Measurements from ENCODE around the gene TUT1.
"Not testable (repeated sequence)": the region's sequence is repeated elsewhere in the genome, so short reads cannot be mapped to it uniquely, and the experiment has no call there.

Gene TUT1

DNA sequence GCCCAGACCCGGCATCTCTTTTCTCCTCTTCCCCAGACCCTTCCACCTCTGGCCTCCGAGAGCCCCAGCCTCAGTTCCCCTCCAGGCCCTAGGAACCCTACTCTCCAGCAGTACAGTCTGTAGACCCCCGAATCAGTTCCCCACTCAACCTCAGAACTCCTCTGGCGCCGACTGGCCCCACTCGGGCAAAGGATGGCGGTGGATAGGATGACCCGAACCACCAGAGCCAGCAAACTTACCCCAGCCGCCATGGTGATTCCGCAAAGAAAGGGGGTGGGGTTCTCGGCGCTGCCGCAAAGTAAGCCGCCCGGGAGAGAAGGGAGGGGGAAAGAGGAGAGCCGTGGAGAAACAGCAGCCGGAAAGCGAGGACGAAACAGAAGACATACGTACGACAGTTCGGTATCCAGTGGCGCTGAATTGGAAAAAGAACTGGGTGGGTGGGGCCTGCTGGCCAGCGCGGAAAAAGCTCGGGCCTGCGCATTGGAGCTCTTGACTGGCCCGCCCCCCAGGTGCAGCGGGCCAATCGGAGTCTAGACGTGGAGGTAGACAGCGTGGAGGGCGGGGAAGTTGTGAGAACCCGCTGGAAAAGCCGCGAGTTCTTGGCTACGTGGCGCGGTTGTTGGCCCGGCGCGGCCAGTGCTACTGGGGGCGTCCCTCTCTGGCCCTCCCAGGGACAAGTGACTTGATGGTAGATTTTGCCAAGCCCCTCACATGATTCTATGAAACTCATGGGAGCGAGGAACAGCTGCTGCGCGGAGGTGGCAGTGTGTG is 17.5 kb downstream of the TUT1 start, which contains the start of gene EEF1G:
Gene EEF1G (minus strand): TSS at position 300 of the 771 bp plus-strand sequence. CDS start 49 bp downstream, at position 251.
- Histone ChIP-seq H3K9me3 (no peaks in the 10 kb centered on the region), H3K36me3 (peaks cover 49% of the 10 kb centered on the region), H3K4me1 (ENCODE audit: control insufficient read depth in 1 of 2, insufficient read depth in 1 of 2, low read depth in 1 of 2, low read length in 1 of 2) (peaks cover 37% of the 10 kb centered on the region in 2 experiments), H3K27me3 (no peaks in the 10 kb centered on the region), H3K27ac (peak within 1 kb of the TSS; percentile 81), H3K4me3 (ENCODE audit: low read depth in 1 of 2, low read length in 1 of 2) (peak within 1 kb of the TSS; percentile 95 to 98)
- TF ChIP-seq, protein P1, sequence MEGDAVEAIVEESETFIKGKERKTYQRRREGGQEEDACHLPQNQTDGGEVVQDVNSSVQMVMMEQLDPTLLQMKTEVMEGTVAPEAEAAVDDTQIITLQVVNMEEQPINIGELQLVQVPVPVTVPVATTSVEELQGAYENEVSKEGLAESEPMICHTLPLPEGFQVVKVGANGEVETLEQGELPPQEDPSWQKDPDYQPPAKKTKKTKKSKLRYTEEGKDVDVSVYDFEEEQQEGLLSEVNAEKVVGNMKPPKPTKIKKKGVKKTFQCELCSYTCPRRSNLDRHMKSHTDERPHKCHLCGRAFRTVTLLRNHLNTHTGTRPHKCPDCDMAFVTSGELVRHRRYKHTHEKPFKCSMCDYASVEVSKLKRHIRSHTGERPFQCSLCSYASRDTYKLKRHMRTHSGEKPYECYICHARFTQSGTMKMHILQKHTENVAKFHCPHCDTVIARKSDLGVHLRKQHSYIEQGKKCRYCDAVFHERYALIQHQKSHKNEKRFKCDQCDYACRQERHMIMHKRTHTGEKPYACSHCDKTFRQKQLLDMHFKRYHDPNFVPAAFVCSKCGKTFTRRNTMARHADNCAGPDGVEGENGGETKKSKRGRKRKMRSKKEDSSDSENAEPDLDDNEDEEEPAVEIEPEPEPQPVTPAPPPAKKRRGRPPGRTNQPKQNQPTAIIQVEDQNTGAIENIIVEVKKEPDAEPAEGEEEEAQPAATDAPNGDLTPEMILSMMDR (IDR thresholded peaks at IDR 0.05), result peak; percentile 47

DNA sequence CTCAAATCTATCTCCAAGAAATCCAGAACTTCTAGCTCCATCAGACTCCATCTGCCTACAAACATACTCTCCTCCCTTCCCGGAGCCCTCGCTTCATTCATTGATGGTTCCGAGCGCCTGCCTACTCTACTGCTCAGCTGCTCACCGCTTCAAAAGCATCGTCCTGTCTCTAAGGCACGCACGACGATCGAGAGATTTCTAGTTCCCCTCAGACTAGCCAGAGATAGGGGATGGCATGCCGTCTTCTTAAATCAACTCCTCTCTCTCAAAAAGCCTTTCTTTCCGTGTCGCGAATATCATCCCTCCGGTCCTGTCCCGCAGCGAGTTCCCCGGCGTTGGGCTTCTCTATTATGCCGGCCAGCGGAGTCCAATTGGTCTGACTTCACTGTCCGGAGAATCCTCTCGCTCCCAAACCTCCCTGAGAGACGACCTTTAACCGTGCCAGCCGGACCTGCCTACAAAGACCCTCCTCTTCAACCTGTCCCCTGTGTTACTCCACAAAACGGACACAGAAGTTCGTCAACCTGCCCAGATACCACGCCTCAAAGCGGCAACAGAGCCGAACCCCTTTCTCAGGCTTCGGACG is 18.2 kb downstream of the TUT1 start:
- H3K36me3 ChIP-seq, result peaks cover 47% of the 10 kb centered on the region
- H3K27ac ChIP-seq, result peak overlapping the region; percentile 81
- no peaks in the 10 kb centered on the region for H3K9me3 ChIP-seq
- H3K4me3 ChIP-seq (ENCODE audit: low read depth in 1 of 2, low read length in 1 of 2), result peak overlapping the region; percentile 95 to 98
- TF ChIP-seq, protein P1 (IDR thresholded peaks at IDR 0.05), result no peak
- no peaks in the 10 kb centered on the region for H3K27me3 ChIP-seq
- H3K4me1 ChIP-seq (ENCODE audit: control insufficient read depth in 1 of 2, insufficient read depth in 1 of 2, low read depth in 1 of 2, low read length in 1 of 2), result peaks cover 37% of the 10 kb centered on the region in 2 experiments

DNA sequence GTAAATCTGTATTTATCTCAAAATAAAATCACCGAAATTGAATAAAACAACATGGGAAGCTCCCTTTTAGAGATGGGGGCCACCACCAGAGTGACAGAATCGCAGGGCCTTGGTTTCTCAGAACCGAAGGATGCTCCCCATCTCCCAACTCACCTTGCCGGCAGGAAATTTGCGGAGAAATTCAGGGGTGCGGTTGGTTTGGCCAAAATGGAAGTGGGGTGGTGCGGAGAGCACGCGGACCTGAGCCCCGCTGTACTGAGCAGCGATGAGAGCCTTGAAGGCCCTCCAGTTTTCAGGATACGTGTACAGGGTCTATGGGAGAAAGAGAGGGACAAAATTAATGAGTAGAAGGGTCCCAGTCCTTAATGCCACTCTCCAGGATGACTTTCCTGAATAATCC is 18.9 kb downstream of the TUT1 start:
- Histone ChIP-seq H3K27me3 (no peaks in the 10 kb centered on the region), H3K27ac (no peak overlapping the region), H3K4me1 (ENCODE audit: control insufficient read depth in 1 of 2, insufficient read depth in 1 of 2, low read depth in 1 of 2, low read length in 1 of 2) (peaks cover 34 to 35% of the 10 kb centered on the region in 2 experiments), H3K9me3 (no peaks in the 10 kb centered on the region), H3K4me3 (ENCODE audit: low read depth in 1 of 2, low read length in 1 of 2) (peak overlapping the region in 1 of 2 experiments; percentile 98), H3K36me3 (peaks cover 47% of the 10 kb centered on the region)
- TF ChIP-seq, protein P1 (IDR thresholded peaks at IDR 0.05), result no peak

DNA sequence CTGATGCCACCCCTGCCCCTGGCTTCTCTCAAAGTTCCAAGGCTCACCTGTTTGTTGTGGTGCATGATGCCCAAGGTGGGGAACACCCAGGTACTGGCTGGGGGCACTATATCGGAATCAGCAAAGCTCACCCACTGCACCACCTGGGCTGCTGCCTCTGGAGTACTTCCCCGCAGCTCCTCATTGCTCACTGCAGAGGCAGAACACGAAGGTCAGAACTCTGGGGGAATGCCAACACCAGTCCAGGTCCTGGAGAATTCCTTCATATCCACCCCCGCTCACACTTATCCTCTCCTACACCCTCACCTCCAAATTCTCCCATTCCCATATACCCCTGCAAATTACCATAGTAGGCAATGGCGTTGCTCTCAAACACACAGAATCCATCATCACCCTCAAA is 19.8 kb downstream of the TUT1 start:
- not testable (repeated sequence) for H3K4me3 ChIP-seq (ENCODE audit: low read depth in 1 of 2, low read length in 1 of 2); H3K27ac ChIP-seq; H3K27me3 ChIP-seq; H3K9me3 ChIP-seq
- H3K36me3 ChIP-seq, result peaks cover 50% of the 10 kb centered on the region
- H3K4me1 ChIP-seq (ENCODE audit: control insufficient read depth in 1 of 2, insufficient read depth in 1 of 2, low read depth in 1 of 2, low read length in 1 of 2), result peaks cover 25 to 26% of the 10 kb centered on the region in 2 experiments

DNA sequence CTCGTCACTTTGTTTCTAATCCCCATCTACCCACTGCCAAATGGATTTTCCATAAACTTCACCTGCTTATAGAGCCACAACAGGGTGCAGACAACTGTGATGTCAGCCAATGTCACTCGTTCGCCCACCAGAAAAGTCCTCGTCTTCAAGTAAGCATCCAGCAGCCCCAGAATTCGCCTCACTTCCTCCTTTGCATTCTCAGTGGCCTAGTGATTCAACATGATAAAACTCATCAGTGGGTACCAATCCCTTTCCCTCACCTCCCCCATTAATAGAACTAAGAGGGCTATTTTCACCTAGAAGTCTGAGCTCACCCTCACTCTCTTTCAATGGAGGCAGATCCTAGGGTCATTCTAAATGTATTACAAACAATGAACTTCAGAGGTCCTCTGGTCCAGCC is 20.4 kb downstream of the TUT1 start:
- peaks cover 24% of the 10 kb centered on the region in 2 experiments for H3K4me1 ChIP-seq (ENCODE audit: control insufficient read depth in 1 of 2, insufficient read depth in 1 of 2, low read depth in 1 of 2, low read length in 1 of 2)
- H3K4me3 ChIP-seq (ENCODE audit: low read depth in 1 of 2, low read length in 1 of 2); H3K27me3 ChIP-seq; H3K27ac ChIP-seq; H3K9me3 ChIP-seq: not testable (repeated sequence)
- peaks cover 53% of the 10 kb centered on the region for H3K36me3 ChIP-seq

DNA sequence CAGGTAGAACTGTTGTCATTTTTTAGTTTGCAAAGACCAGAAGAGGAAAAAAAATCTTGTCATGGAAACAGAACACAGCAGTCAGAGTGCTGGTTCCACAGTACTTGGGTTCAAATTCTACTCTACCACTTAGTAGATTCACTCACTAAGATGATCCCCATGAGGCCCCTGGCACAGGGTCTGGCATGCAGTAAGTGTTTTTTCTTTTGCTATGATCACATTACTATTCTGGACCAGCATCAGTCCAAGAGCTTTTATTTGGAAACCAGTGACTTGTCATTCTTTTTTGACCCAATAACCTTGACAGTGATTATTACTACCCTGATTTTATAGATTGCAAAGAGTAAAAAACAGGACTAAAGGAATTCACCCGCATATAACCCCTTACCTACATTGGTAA is 21.7 kb downstream of the TUT1 start:
- Histone ChIP-seq H3K27ac (no peak overlapping the region), H3K9me3 (no peaks in the 10 kb centered on the region), H3K27me3 (no peaks in the 10 kb centered on the region), H3K4me1 (ENCODE audit: control insufficient read depth in 1 of 2, insufficient read depth in 1 of 2, low read depth in 1 of 2, low read length in 1 of 2) (peaks cover 16 to 18% of the 10 kb centered on the region in 2 experiments), H3K36me3 (peaks cover 66% of the 10 kb centered on the region), H3K4me3 (ENCODE audit: low read depth in 1 of 2, low read length in 1 of 2) (no peak overlapping the region)
- TF ChIP-seq, protein P1 (IDR thresholded peaks at IDR 0.05), result no peak

Measured in neutrophil (primary cell).